HG02973 (cell line): ENCODE results near the gene DCK.

Experiments used
- ATAC-seq: cut with Tn5 transposase; IDR thresholded peaks from one replicate; pipeline ENCODE4 v1.9.1; 2021; ENCODE audit warnings: moderate library complexity; ENCODE audit not compliant: unreplicated experiment

DCK gene

GRCh38 chr4:70993181-70994068 is at the start of gene DCK:
Gene DCK (plus strand): TSS chr4:70993649. CDS start chr4:70993836, 187 bp downstream.
- ATAC-seq: peak; percentile 72

DNA sequence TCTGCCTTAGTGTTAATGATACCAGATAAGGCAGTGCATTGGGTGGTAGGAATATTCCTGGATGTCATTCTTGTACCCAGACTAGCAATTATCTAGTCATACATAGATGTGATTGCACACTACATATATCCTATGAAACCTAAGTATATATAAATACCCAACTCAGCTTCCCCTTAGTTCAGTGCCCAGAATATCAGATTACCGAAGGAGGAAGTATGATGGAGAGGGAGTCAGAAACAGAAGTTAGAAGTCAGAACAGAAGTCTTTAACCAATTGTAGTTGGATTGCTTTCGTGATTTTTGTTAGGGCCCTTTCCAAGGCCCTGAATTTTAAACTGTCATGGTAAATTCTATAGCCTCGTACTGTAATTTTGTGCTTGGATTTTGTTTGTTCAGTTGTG is 48.4 kb upstream of the DCK start:
- no peak for ATAC-seq

DNA sequence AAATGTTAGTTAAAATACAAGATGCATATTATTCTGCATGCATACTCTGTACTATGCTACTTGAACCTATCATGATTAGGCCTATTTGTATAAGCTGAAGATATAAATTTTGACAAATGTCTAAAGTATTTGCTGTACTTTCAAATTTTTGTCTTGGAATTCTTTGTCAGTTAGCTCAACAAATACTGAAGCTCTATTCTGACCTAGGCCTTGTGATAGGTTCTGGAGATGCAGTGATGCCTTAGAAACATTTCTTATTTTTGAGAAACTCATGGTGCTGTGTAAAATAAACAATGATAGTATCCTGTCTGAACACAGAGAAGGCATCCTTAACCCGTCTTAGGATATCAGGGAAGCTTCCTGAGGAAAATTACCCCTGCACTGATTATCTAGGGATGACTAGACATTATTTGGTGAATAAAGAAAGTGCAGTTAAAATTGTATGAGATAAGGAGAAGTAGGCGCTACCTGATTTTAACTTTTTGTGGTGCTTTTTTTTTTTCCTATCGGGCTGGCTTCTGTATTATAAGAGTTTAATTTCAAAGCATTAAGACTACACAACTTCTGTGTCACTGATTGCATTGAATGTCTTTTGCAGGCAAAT is 47.9 kb upstream of the DCK start:
- no peak for ATAC-seq

- no peak for ATAC-seq
These were observed 46.5 kb upstream of the DCK start for GRCh38 chr4:70946939-70947338.

GRCh38 chr4:70948665-70949260 is 44.7 kb upstream of the DCK start:
- ATAC-seq: no peak

DNA sequence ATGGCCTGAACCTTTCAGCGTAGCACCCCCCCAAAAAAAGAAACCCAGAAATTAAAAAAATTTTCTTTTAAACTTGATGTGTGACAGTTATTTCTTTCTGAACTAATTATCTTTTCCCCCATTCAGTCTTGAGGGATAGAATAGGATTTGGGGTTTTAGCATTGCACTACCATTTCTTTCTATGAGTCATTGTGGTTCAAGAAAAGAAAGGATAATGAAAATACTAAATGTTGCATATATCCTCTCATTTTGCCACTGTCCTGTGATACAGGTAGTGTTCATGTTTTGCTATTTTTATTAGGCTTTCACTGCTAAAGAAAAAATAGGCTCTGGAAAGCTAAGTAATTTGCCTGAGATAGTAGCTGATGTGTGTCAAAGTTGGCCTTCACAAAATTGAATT is 39.4 kb upstream of the DCK start:
- no peak for ATAC-seq

- no peak for ATAC-seq
These were observed 36.8 kb upstream of the DCK start for GRCh38 chr4:70956549-70957210.

- no peak for ATAC-seq
These were observed 34.8 kb upstream of the DCK start for GRCh38 chr4:70958681-70959080.

- ATAC-seq: no peak
These were observed 24.4 kb upstream of the DCK start for GRCh38 chr4:70969076-70969475.

DNA sequence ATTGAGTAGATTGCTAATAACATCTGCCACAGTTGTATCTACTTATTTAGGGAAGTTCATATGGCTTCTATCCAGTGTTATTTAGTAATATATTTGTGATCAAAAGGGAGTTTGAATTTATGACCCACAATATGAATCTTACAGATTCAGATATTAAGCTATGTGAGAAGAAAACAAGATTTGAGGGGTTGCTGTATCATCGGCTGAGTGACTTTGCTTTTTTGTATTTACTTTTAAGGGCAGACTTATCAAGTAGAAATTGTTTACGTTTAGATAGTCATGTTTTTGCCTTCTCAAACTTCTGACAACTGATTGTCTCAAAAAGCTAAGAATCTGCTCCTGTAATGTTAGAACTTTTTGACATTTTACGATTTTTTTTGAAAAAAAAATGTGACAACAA is 17.2 kb upstream of the DCK start:
- no peak for ATAC-seq

- no peak for ATAC-seq
These were observed 13.9 kb upstream of the DCK start for GRCh38 chr4:70979445-70980008.

DNA sequence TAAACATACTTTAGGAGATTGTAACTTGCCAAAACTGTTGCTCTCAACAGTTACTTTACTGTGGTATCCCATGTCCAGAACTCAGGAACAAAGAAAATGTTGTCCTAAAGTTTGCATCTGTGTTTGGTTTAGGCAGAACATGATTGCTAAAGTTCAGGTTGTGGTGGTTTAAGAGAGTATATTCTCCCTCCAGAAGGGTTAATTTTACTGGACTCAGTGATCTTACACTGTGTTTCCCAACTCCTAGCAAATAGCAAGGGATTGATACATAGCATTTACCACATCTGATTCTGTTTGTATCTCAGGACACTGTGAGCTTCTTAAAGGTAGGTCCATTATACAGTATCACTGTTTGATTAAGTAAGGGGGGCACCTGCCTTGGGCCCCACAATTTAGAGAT is 13.3 kb upstream of the DCK start:
- no peak for ATAC-seq

DNA sequence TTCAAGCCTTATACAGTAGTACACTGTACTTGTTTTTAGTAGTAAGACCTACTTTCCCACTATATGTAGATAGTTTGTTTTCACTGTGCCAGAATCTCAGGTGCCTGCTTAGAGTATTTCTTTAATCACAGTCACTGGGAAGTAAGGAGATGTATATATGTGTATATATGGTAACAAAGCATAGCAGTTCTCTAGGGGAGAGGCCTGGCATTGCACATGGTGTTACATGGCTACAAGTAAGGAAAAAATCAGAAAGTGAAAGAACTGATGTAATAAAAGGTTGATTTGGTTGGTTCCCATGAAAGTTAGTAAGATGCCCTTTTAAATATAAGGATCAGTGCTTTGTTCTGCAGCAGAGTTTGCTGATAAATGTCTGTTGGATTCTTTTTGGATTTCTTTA is 9.3 kb upstream of the DCK start:
- no peak for ATAC-seq

DNA sequence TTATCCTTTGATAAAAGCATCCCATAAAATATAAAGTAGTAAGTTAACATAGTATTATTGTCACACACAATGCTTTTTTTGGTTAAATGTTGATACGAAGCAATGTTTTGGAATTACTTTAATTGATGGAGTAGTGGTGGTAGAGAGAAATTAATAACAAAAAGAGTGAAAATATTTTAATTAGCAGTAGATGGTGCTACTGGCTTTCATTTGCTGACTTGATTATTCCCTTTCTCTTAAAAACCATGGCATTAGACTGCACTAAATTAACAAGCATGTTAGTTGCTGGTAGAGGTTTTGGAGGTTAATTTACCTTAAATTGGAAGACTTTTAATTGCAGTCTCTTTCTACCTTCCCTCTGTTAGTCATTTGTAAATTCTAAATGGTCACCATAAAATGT is 8.9 kb upstream of the DCK start:
- ATAC-seq: no peak

DNA sequence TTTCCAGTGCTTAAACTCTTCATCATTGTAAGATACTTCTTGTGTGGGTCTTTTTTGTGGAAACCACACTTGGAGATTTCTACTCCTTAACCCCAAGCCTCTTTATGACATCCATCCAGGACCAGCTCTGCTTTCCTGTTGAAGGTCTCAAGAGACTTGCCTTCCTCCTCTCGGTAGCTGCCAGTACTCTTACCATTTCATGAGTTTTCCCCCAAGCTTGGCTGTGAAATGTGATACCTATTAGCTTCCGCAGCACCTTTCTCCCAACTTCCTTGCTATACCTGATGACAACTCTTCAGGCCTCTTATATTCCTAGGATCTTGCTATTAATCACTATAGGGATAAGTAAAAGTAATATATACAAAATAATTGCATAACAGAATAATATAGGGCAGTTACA is 1.9 kb upstream of the DCK start:
- no peak for ATAC-seq

GRCh38 chr4:70992391-70992881 is 1.0 kb upstream of the DCK start:
- no peak for ATAC-seq

DNA sequence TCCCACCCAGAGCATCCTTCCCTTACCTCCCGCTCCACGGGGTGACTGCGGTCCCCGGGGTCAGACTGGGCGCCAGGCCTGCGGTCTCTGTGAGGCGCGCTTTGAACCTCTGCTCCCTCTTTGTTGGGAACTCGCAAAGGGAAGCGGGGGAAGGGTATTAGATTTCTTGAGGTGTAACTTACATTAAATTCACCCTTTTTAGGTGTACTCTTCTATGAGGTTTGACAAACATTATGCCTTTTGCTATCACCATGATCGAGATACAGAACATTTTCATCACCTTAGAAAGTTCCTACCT is 569 bp downstream of the DCK start:
- no peak for ATAC-seq

DNA sequence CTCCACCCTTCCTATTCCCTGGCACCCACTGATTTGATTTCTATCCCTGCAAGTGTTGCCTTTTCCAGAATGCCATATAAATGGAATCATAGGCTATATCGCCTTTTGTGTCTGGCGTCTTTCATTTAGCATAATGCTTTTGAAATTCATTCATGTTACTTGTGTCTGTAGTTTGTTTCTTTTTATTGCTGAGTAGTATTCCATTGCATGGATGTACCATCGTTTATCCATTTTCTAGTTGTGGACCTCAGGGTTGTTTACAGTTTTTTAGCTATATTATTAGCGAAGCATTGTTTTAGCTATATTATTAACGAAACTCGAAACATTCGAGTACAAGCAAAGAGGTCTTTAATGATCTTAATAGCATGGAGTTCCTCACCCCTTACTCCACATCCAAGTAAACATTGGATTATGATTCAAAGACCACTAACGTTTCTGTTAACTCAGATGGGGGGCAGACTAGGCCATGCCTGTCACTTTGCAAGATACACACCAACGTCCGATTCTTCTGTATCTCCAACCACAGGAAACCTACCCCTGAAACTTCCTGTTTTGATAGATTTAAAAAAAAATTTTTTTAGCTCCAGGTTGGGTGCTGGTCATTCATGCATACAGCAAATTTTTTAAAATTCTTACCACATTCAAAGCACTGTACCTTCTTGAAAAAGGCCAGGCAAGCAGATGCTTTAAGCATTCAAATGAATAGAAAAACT is 1.1 kb downstream of the DCK start:
- ATAC-seq: peak; percentile 29

- no peak for ATAC-seq
These were observed 2.5 kb downstream of the DCK start for GRCh38 chr4:70996018-70996360.

DNA sequence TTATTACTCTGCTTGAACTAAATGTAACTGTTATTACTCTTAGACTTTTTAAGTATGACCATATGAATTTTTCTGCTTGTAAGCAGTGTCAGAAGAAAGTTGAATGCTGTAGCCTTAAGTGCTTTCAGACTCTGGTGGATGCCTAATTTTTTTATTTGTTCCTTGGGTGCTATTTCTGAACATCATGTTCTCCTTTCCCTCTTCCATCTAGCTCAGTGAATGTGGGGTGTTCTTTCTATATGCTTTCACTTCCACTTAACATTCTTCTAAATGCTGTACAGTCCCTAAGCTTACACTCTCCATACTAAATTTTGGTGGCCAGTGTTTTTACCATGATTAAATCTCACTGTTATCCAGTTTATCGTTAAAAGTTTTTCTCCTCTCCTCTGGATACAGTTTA is 3.6 kb downstream of the DCK start:
- ATAC-seq: no peak

DNA sequence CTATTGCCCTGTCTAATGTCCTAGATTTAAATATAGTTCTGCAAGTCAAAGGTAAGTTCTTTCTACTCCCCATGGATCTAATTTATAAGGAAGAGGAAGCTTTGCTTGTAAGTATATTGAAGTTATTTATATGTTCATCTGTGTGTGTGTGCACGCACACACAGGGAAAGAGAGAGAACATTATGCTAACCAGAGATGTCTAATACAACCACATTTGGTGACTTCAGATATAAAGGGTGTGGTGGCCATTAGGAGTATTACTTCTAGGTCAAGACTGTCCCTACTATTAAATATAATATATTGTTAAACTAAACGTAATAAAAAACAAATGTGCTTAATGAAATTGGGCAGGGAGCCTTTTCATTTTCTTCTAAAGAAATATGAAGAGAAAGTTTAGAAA is 4.1 kb downstream of the DCK start:
- no peak for ATAC-seq
